ENCODE measurements around the gene ALDH1L1.

The ALDH1L1 gene

GRCh38 chr3:126117786-126118185, 62.6 kb downstream of the ALDH1L1 start:
- DNase-seq = no peak

DNA sequence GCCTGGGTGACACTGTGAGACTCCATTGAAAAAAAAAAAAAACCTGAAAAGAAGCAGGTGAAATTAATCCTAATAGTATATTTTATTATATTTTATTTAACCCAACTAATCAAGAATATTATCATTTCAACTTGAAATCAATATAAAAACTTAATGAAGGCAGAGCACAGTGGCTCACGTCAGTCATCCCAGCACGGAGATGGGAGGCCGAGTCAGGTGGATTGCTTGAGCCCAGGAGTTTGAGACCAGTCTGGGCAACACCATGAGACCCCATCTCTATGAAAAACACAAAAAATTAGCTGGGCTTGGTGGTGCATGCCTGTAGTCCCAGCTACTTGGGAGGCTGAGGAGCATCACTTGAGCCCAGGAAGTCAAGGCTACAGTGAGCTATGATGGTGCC, 63.2 kb downstream of the ALDH1L1 start:
- no peak for DNase-seq

- DNase-seq = no peak
Observed at GRCh38 chr3:126116526-126116925, 63.9 kb downstream of the ALDH1L1 start.

GRCh38 chr3:126114443-126115386, 65.7 kb downstream of the ALDH1L1 start:
- no peak for DNase-seq

- no peak for DNase-seq
Observed at GRCh38 chr3:126113733-126114442, 66.5 kb downstream of the ALDH1L1 start.

- no peak for DNase-seq
Observed at GRCh38 chr3:126113238-126113555, 67.2 kb downstream of the ALDH1L1 start.

DNA sequence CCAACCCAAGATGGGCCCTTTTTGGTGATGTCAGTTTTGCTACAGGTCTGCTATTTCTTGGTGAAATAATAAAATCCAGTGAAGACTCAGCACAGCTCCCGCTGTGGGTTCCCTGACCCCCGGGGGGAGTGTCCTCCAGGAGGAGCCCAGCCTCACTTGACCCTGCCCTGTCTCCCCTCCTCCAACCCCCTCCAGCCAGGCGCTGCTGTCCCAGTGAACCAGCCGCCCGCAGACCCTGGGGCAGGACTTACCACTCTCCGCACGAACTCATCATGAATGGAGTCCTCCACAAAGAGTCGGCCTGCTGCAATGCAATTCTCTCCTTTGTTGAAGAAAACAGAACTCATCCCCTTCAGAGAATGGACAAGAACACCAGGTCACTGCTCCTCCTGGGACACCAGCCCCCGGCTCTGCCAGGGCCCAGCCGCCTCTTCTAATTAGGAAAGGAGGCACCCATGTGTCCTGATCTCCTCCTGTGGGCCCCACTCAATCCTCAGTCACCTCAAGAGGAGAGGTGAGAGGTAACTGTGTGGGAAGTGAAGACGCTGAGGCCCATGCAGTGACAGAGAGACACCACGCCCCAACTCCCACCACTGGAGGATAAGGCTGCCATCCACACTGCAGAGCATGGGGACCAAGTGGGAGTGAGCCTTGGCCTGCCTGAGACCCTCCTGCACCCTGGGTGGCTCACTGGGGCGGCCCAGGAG, 67.7 kb downstream of the ALDH1L1 start:
- no peak for DNase-seq

DNA sequence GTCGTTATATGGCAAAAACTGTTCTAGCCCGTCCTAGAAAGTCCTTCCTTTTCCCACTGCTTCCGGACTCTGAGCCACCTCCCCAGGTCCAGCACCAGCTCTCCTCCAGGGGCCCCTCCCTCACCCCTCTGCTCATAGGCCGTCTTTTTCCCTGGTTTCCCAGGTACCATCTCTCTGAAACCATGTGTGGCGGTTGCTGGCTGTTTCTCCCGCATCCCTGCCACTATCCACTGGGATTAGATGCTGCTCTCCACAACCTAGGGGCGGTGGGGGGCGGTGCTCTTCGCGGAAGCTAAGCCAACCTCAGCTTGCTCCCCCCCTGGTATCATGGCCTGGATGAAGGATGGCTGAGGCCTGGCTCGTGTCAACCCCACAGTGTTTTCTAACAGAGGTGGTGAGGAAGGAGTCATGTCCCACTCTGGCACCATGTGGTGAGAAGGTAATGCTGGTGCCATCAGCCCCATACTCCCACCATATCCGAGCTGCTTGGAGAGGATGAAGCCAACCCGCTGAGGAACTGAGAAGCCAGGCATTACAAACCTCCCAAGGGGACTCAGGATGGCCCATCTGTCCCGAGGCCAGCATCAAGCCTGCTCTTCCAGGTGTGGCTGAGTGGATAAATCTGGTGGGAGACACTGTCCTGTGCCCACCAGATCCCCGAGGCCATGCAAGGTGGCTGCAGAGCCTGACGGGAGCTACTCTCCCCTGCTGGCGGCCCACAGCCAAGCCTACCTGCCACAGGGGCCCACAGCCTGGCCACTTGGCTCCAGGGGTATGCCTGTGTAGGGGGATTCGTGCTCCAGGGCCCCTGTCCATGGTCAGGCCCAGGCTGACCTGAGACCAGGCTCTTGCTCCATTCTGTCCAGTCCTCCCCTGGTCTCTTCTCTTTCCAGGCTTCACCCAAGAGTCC, 68.6 kb downstream of the ALDH1L1 start:
- no peak for DNase-seq

DNA sequence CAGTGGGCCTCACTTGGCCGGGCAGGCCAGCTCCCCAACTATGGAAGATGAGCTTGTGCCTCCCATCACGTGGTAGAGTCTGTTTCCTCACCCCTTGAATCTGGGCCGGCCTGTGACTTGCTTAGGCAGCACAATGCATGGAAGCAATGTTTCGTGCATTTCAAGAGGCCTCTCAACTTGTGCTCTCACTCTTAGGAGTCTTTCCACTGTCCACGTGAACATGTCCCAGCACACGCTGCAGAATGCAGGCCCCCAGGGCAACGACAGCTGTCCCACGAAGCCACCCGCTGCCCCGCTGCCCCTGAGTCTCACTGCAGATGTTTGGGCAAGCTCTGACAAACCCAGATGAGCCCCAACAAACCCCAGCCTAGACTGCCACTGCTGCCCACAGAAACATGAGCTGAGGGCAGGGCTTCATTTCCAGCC, 69.2 kb downstream of the ALDH1L1 start:
- no peak for DNase-seq

GRCh38 chr3:126110431-126111125, 69.8 kb downstream of the ALDH1L1 start:
- DNase-seq = no peak

DNA sequence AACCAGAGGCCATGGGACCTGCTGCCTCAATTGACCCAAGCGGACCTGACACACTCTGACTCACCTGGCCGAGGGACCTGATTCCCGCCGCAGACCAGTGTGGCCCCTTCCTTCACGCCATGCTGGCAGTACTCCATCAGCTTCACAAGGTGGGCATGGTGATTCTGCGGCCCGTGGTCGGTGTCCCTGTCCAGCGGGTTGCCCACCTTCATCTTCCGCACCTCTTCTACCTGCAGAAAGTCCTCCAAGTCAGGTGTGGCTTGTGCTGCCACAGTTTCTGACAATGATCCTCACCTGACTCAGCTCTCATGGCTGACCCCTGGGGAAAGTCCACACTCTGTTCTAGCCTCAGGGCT, 70.5 kb downstream of the ALDH1L1 start:
- no peak for DNase-seq

GRCh38 chr3:126109146-126109879, 71.1 kb downstream of the ALDH1L1 start:
- DNase-seq = no peak

- DNase-seq = no peak
Observed at GRCh38 chr3:126108676-126109050, 71.7 kb downstream of the ALDH1L1 start.

DNA sequence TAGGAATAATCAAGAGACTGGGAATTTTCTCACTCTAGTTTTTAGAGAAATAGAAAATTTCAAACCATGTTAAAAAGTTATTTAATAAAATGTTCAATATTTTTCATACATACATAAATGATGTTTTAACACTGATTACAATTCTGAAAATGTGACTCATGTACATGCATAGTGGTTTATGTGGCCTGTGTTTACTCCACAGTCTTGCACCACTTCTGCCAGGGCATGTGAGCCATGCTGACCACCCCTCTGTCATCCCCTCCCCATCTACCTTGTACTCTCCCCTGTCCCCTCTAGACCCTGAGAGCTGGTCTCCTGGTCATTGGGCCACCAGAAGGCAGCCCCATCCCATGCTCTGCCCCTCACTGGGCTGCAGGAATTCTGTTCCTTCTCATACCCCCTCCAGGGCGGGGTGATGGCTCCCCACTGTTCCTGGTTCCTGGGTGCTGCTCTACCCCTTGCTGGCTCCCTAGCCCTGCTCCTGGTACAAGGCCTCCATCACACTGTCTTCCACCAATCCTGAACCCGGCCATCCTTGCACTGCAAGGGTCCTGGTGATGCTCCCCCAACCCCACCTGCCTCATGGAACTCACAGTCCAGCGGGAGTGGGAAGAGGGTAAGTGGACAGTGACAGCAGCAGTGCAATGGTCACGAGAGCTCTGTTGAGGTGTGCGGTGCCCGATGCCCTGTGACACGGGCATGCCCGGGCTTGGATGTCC, 72.3 kb downstream of the ALDH1L1 start:
- DNase-seq = no peak

DNA sequence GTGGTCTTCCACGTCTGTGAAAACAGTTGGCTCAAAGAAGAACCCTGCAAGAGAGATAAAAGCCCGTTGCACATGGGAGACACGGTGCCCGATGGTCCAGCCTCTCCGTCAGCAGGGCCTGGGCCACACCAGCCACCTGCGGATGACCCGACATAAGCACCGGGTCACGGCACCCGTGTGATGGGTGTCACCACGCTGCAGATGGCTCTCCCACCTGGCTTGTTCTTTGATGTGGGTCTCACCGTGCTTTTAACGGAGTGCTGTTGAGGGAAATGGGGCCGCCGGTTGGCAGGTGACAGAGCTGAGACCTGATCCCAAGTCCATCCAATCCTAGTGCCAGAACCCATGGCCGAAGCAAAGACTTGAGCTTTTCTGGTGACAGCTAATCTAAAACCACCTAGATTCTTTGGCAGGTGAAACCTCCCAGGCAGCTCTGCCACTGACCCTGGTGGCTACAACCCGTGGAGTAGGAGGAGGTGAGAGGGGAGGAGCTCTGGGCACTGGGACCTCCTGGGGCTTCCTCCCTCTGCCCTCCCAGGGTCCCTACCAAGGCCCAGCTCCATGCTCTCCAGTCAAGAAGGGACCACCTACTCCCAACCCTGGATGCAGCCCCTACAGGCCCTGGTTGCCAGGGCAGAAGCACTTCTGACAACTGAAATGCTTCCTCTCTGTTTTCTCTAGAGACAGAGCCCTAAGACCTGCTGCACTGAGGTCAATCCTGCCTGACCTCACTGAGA, 73.0 kb downstream of the ALDH1L1 start:
- no peak for DNase-seq

DNA sequence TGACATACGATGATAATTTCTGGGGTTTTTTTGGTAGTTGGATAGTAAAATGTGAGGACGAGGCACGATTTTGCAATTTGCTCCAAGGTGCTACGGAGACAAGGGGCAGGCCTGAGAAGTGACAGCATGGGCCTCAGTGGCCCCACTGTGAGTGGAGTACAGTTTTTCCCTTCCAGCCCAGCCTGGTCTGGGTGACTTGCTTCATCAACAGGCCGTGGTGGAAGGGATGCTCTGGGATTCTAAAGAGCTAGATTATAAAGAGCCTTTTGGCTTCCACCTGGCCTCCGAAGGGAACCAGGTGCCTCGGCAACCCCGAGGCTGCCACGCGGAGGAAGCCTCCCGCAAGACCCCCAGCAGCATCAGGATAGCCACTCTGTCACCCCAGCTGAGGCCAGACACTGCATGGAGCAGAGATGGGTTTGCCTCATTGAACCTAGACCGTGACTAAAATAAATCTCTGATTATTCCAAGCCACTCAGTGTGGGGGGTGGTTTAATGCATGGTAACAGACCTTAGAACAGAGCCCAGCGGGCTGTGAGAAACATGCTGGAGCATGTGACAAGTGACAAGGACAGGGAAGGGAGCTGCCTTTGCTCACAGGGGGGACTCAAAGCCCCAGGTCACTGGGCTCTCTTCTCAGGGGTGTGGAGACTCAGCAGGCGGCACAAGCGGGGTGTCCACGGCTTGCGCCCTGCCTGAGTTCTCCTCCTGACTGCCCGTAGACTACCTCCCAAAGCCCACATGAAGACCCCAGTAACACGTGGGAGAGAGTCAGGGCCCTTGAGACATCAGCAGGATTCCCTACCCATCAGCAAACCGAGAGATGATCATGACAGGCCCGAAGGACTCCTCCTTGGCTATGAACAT, 73.8 kb downstream of the ALDH1L1 start:
- no peak for DNase-seq

- no peak for DNase-seq
Observed at GRCh38 chr3:126105691-126106187, 74.6 kb downstream of the ALDH1L1 start.

GRCh38 chr3:126104742-126105605, 75.4 kb downstream of the ALDH1L1 start:
- no peak for DNase-seq
